H1 (cell line): ENCODE results near the gene IGF2BP3. TPM values are rescaled to one million over a fixed set of nuclear protein-coding genes. Genes with fewer than 3 reads are reported as not detected.
A peak's percentile ranks its signal among the peaks of the same experiment; 100 is the strongest.

Experiments used
- CTCF ChIA-PET: fragments of 300-600 bp; sonication (Branson Sonifier 250); formaldehyde crosslinking; loops from one replicate; lab custom pipeline; 2021; ENCODE audit not compliant: partially characterized antibody; lab: Charles Lee
- POLR2A ChIA-PET: fragments of 300-600 bp; sonication (Branson Sonifier 250); formaldehyde crosslinking; loops from one replicate; lab custom pipeline; 2021; ENCODE audit warnings: inconsistent platforms; ENCODE audit not compliant: partially characterized antibody; lab: Charles Lee
- DNase-seq, 2 experiments: peaks; one replicate each; pipeline versions ENCODE4 v3.0.0 to v3.0.0-alpha.2; 2010 to 2022; ENCODE audit warnings: low spot score in 2 of 2, low read depth in 1 of 2, mixed read lengths in 1 of 2
- FAIRE-seq: peaks from 2 replicates; lab custom pipeline; 2011; peaks lifted over from hg19 to GRCh38; lab: Jason Lieb, UNC
- H2AFZ ChIP-seq: 2 replicates; pipeline ENCODE4 v1.8.1; 2012; ENCODE audit warnings: low read length, inconsistent platforms
- H2AK5ac ChIP-seq: 2 replicates; pipeline ENCODE4 v1.6.1; 2013; ENCODE audit warnings: low read depth, low read length
- H2BK120ac ChIP-seq: replicated peaks from 2 replicates; pipeline ENCODE3; 2013; ENCODE audit warnings: low read depth, low read length, inconsistent platforms
- H2BK12ac ChIP-seq: 2 replicates; pipeline ENCODE4 v1.6.1; 2013; ENCODE audit warnings: low read depth, low read length
- H2BK15ac ChIP-seq: 2 replicates; pipeline ENCODE4 v1.6.1; 2013; ENCODE audit warnings: low read length
- H2BK20ac ChIP-seq: 2 replicates; pipeline ENCODE4 v1.6.1; 2013; ENCODE audit warnings: low read length
- H2BK5ac ChIP-seq: 2 replicates; pipeline ENCODE4 v1.6.1; 2013; ENCODE audit warnings: low read depth, low read length
- H3K14ac ChIP-seq: 2 replicates; pipeline ENCODE4 v1.6.1; 2013; ENCODE audit warnings: inconsistent platforms; ENCODE audit not compliant: insufficient read length
- H3K18ac ChIP-seq: 2 replicates; pipeline ENCODE4 v1.6.1; 2013; ENCODE audit warnings: low read length; ENCODE audit errors: extremely low read depth
- H3K23ac ChIP-seq: 2 replicates; pipeline ENCODE4 v1.6.1; 2013; ENCODE audit warnings: inconsistent platforms; ENCODE audit not compliant: insufficient read length
- H3K23me2 ChIP-seq: 2 replicates; pipeline ENCODE4 v1.6.1; 2013; ENCODE audit warnings: low read depth, low read length
- H3K27ac ChIP-seq: 2 replicates; pipeline ENCODE4 v1.6.1; 2011; ENCODE audit warnings: low read depth, low read length, inconsistent platforms
- H3K27me3 ChIP-seq, 4 experiments: replicated peaks in 1 of 4; 1 replicate in 1 of 4; 2 replicates in 3 of 4; pipeline versions ENCODE4 v1.6.1 to v1.8.1; 2011 to 2013; ENCODE audit warnings: low read length in 3 of 4, mild to moderate bottlenecking in 3 of 4, inconsistent platforms in 2 of 4, mixed read lengths in 2 of 4, moderate library complexity in 1 of 4; ENCODE audit not compliant: control insufficient read depth in 3 of 4, insufficient read depth in 3 of 4; ENCODE audit errors: extremely low read depth in 1 of 4
- H3K36me3 ChIP-seq, 4 experiments: 2 replicates each; pipeline versions ENCODE4 v1.6.1 to v1.8.1; 2011 to 2013; ENCODE audit warnings: mild to moderate bottlenecking in 4 of 4, low read length in 3 of 4, moderate library complexity in 2 of 4, control low read depth in 1 of 4, inconsistent platforms in 1 of 4; ENCODE audit not compliant: insufficient read depth in 4 of 4, control insufficient read depth in 2 of 4
- H3K4ac ChIP-seq: replicated peaks from 2 replicates; pipeline ENCODE3; 2013; ENCODE audit warnings: low read length, low read depth, mixed read lengths, inconsistent platforms; ENCODE audit not compliant: insufficient read length
- H3K4me1 ChIP-seq, 4 experiments: replicated peaks in 1 of 4; 1 replicate in 1 of 4; 2 replicates in 3 of 4; pipeline versions ENCODE4 v1.6.1 to v1.8.1; 2011 to 2013; ENCODE audit warnings: low read length in 3 of 4, inconsistent platforms in 2 of 4, mixed read lengths in 1 of 4; ENCODE audit not compliant: insufficient read depth in 4 of 4, control insufficient read depth in 3 of 4
- H3K4me2 ChIP-seq, 2 experiments: 2 replicates each; pipeline versions ENCODE4 v1.6.1 to v1.8.1; 2011 to 2013; ENCODE audit warnings: low read depth in 2 of 2, low read length in 2 of 2, control low read depth in 1 of 2, inconsistent platforms in 1 of 2, mild to moderate bottlenecking in 1 of 2; ENCODE audit not compliant: insufficient read depth in 1 of 2
- H3K4me3 ChIP-seq, 4 experiments: fragments of 200-600, 300-600 bp in 1 of 4; sonication (generic), shearing (Covaris generic), sonication (Bioruptor Twin) in 1 of 4; 2 replicates each; pipeline versions ENCODE4 v1.5.1 to v1.8.1; 2011 to 2016; ENCODE audit warnings: low read length in 4 of 4, low read depth in 3 of 4, control low read depth in 2 of 4, inconsistent platforms in 2 of 4, mild to moderate bottlenecking in 2 of 4, mixed read lengths in 1 of 4, moderate library complexity in 1 of 4; ENCODE audit not compliant: insufficient read depth in 2 of 4; ENCODE audit errors: extremely low read depth in 1 of 4
- H3K56ac ChIP-seq: replicated peaks from 2 replicates; pipeline ENCODE3; 2013; ENCODE audit warnings: low read depth, mild to moderate bottlenecking, mixed read lengths, low read length, inconsistent platforms; ENCODE audit not compliant: insufficient read length
- H3K79me1 ChIP-seq: 2 replicates; pipeline ENCODE4 v1.6.1; 2013; ENCODE audit warnings: low read depth, low read length, control low read depth
- H3K79me2 ChIP-seq, 2 experiments: 2 replicates each; pipeline versions ENCODE4 v1.6.1 to v1.8.1; 2012 to 2013; ENCODE audit warnings: low read length in 2 of 2, mild to moderate bottlenecking in 2 of 2, inconsistent platforms in 1 of 2; ENCODE audit not compliant: insufficient read depth in 2 of 2, control insufficient read depth in 1 of 2
- H3K9ac ChIP-seq, 4 experiments: replicated peaks in 1 of 4; 1 replicate in 1 of 4; 2 replicates in 3 of 4; pipeline versions ENCODE4 v1.6.1 to v1.8.1; 2011 to 2013; ENCODE audit warnings: low read depth in 3 of 4, low read length in 3 of 4, control low read depth in 2 of 4, mild to moderate bottlenecking in 2 of 4, moderate library complexity in 2 of 4, inconsistent platforms in 1 of 4; ENCODE audit errors: extremely low read depth in 1 of 4
- H3K9me3 ChIP-seq, 2 experiments: 2 replicates each; pipeline versions ENCODE4 v1.6.1 to v1.8.1; 2012 to 2013; ENCODE audit warnings: mild to moderate bottlenecking in 2 of 2, moderate library complexity in 2 of 2, control low read depth in 1 of 2, inconsistent platforms in 1 of 2, low read depth in 1 of 2, low read length in 1 of 2, mixed read lengths in 1 of 2; ENCODE audit not compliant: insufficient read depth in 2 of 2
- H4K20me1 ChIP-seq, 2 experiments: replicated peaks in 1 of 2; 2 replicates each; pipeline versions ENCODE3 to v1.8.1; 2011 to 2013; ENCODE audit warnings: inconsistent platforms in 2 of 2, low read length in 2 of 2, mild to moderate bottlenecking in 1 of 2; ENCODE audit not compliant: insufficient read depth in 2 of 2, control insufficient read depth in 1 of 2
- H4K5ac ChIP-seq: 2 replicates; pipeline ENCODE4 v1.6.1; 2013; ENCODE audit warnings: low read length, low read depth, mixed read lengths, inconsistent platforms; ENCODE audit not compliant: insufficient read length
- H4K8ac ChIP-seq: 2 replicates; pipeline ENCODE4 v1.8.0; 2013; ENCODE audit warnings: mild to moderate bottlenecking, moderate library complexity, low read length, inconsistent platforms; ENCODE audit not compliant: insufficient read depth; ENCODE audit errors: extremely low read depth
- H4K91ac ChIP-seq: replicated peaks from 2 replicates; pipeline ENCODE3; 2013; ENCODE audit warnings: low read length, mixed read lengths, inconsistent platforms; ENCODE audit not compliant: insufficient read length
- BCL11A ChIP-seq, 2 experiments: IDR thresholded peaks; one replicate each; pipeline ENCODE4 v1.6.1; 2011; ENCODE audit warnings: low read depth in 2 of 2, low read length in 2 of 2, mild to moderate bottlenecking in 2 of 2
- BRCA1 ChIP-seq: IDR thresholded peaks from 2 replicates; pipeline ENCODE4 v1.6.1; 2012; ENCODE audit warnings: low read depth, low read length, improper control_type of control experiment
- CBX5 ChIP-seq: fragments of 300-800, 300-1000 bp; sonication (generic); IDR thresholded peaks from 2 replicates; pipeline ENCODE4 v1.7.1; 2016; ENCODE audit warnings: antibody characterized with exemption, low read length, low read depth
- CREB1 ChIP-seq: IDR thresholded peaks from 2 replicates; pipeline ENCODE4 v1.6.1; 2012; ENCODE audit warnings: inconsistent platforms
- CTCF ChIP-seq, 3 experiments: IDR thresholded peaks; 1 replicate in 2 of 3; 2 replicates in 1 of 3; pipeline versions ENCODE4 v1.5.1 to v1.6.1; 2011; ENCODE audit warnings: low read length in 3 of 3, mild to moderate bottlenecking in 3 of 3, inconsistent platforms in 2 of 3, low read depth in 1 of 3, moderate library complexity in 1 of 3; ENCODE audit not compliant: insufficient read depth in 1 of 3; ENCODE audit errors: control extremely low read depth in 1 of 3
- JUND ChIP-seq: IDR thresholded peaks from 2 replicates; pipeline ENCODE4 v1.6.1; 2011; ENCODE audit warnings: mild to moderate bottlenecking, improper control_type of control experiment, low read length
- RAD21 ChIP-seq, 2 experiments: IDR thresholded peaks in 1 of 2; conservative IDR thresholded peaks in 1 of 2; 2 replicates each; pipeline ENCODE4 v1.6.1; 2011; ENCODE audit warnings: low read depth in 2 of 2, low read length in 2 of 2, improper control_type of control experiment in 1 of 2, inconsistent platforms in 1 of 2, mild to moderate bottlenecking in 1 of 2, moderate library complexity in 1 of 2
- SP4 ChIP-seq: IDR thresholded peaks from 2 replicates; pipeline ENCODE4 v1.6.1; 2012; ENCODE audit warnings: low read length, inconsistent platforms
- WGBS, 2 experiments: shearing (Covaris generic) in 1 of 2; methylation state at CpG; one replicate each; pipeline versions ENCODE4 v1.1.6 to v1.1.7; 2013 to 2015; ENCODE audit warnings: low lambda C conversion rate in 2 of 2, mixed read lengths in 2 of 2, inconsistent platforms in 1 of 2, low coverage in 1 of 2, missing lambda C conversion rate in 1 of 2; ENCODE audit not compliant: insufficient replicate concordance in 2 of 2, insufficient coverage in 1 of 2, insufficient read length in 1 of 2; ENCODE audit errors: extremely low coverage in 1 of 2, missing lambda C conversion rate in 1 of 2; 5-methylcytosine and 5-hydroxymethylcytosine counted together
- polyA plus RNA-seq, 7 experiments: library from polyadenylated mRNA; depleted of rRNA in 3 of 7; stranded (reverse) in 5 of 7; unstranded in 2 of 7; fragments of >200 nt in 5 of 7; fragments of 200-250 nt in 2 of 7; gene quantifications; 1 replicate in 5 of 7; 2 replicates in 1 of 7; 4 replicates in 1 of 7; pipeline versions ENCODE4 v1.2.1 to v1.2.3, GENCODE V29; 2011 to 2013; ENCODE audit warnings: missing spikeins in 2 of 7, mixed read lengths in 2 of 7
- total RNA-seq: library from RNA; stranded (reverse); fragmentation: NEBNext Ultra II Directional; extraction: Animal tissue kit (Norgen Biotek cat#: 25700); gene quantifications from 2 replicates; pipeline ENCODE4 v1.2.1, GENCODE V29; 2021

Gene IGF2BP3
- total and polyA plus RNA-seq, 2 of the 8 experiments (the other 6 are each of a cell fraction or from before 2014, with no cell fraction given): 66.3 to 193 TPM

GRCh38 chr7:23277359-23277989 lies 192.8 kb downstream of the IGF2BP3 start:
- no peaks in the 10 kb centered on the region for H3K9me3 ChIP-seq
- no peak overlapping the region for H3K23ac ChIP-seq
- ChIA-PET CTCF (interaction anchor here (0.5 to 14.1 kb wide), 24 partner anchors 9 to 457 kb away, joined by 3 to 241 read pairs (median 4); partner anchors contain the start of genes MALSU1 and STK31), POLR2A (interaction anchor here (0.6 kb wide), 1 partner anchor 12 kb away, joined by 3 read pairs; no protein-coding TSS in a partner anchor)
- H3K27me3 ChIP-seq: no peaks in the 10 kb centered on the region
- H2BK120ac ChIP-seq: no peak overlapping the region
- WGBS, 2 experiments: 42 to 100% methylated on average over 1 to 6 of the region's 6 CpGs
- DNase-seq (peak in 1 of 2 experiments; percentile 15), FAIRE-seq (peak; percentile 79)
- H3K4me3 ChIP-seq: no peak overlapping the region
- H3K18ac ChIP-seq: no peak overlapping the region
- H3K27ac ChIP-seq: no peak overlapping the region
- no peak overlapping the region for H2BK12ac ChIP-seq
- H3K56ac ChIP-seq: no peak overlapping the region
- H2BK20ac ChIP-seq: no peak overlapping the region
- H3K14ac ChIP-seq: no peak overlapping the region
- no peak overlapping the region for H3K9ac ChIP-seq
- no peak overlapping the region for H2AK5ac ChIP-seq
- H4K8ac ChIP-seq: no peak overlapping the region
- H3K79me2 ChIP-seq: no peaks in the 10 kb centered on the region
- no peak overlapping the region for H3K4ac ChIP-seq
- no peak overlapping the region for H3K4me2 ChIP-seq
- no peaks in the 10 kb centered on the region for H3K36me3 ChIP-seq
- H3K79me1 ChIP-seq: no peaks in the 10 kb centered on the region
- peaks cover 0 to 3% (median 0%) of the 10 kb centered on the region in 4 experiments; a peak in 1 of 7 replicates for H3K4me1 ChIP-seq
- TF ChIP-seq CTCF (IDR thresholded peaks at IDR 0.05; ENCODE audit: control extremely low read depth in 1 of 3, insufficient read depth in 1 of 3, low read depth in 1 of 3, low read length in 3 of 3) (peak in 2 of 3 experiments; percentile 74 to 79; a peak in 3 of 4 replicates), JUND (peak; percentile 43; the same call in 1 of the 2 replicates), BCL11A (IDR thresholded peaks at IDR 0.05; ENCODE audit: low read depth in 2 of 2, low read length in 2 of 2) (no peak), RAD21 (IDR thresholded peaks at IDR 0.05 in 1 of 2, conservative IDR thresholded peaks at IDR 0.05 in 1 of 2; ENCODE audit: low read depth in 2 of 2, low read length in 2 of 2) (peak; percentile 83 to 88), SP4 (no peak), CBX5 (no peak), CREB1 (no peak), BRCA1 (no peak)
- TF ChIP-seq, all 59 proteins: peak for 3
- no peaks in the 10 kb centered on the region for H3K23me2 ChIP-seq
- H4K91ac ChIP-seq: no peak overlapping the region
- no peak overlapping the region for H2BK5ac ChIP-seq
- no peak overlapping the region for H2AFZ ChIP-seq
- H4K5ac ChIP-seq: no peak overlapping the region
- H4K20me1 ChIP-seq: no peaks in the 10 kb centered on the region
- H2BK15ac ChIP-seq: no peak overlapping the region
